Endothelial cell of umbilical vein (primary cell): ENCODE measurements around the gene ARHGEF10L.

ENCODE experiments used
- EZH2 ChIP-seq: IDR thresholded peaks from 2 replicates; pipeline ENCODE4 v1.6.1; 2012; ENCODE audit warnings: borderline replicate concordance, low read depth, mild to moderate bottlenecking, moderate library complexity, low read length, inconsistent platforms; ENCODE audit not compliant: severe bottlenecking
- GATA2 ChIP-seq: IDR thresholded peaks from 2 replicates; pipeline ENCODE4 v1.7.0; 2011; ENCODE audit warnings: low read depth, mild to moderate bottlenecking, moderate library complexity, mixed read lengths, low read length; ENCODE audit not compliant: insufficient read length, insufficient read depth
- JUN ChIP-seq: IDR thresholded peaks from 2 replicates; pipeline ENCODE4 v1.6.1; 2011; ENCODE audit warnings: borderline replicate concordance, low read depth; ENCODE audit not compliant: insufficient read length, insufficient read depth
- MYC ChIP-seq: IDR thresholded peaks from one replicate; pipeline ENCODE4 v1.6.1; 2011; ENCODE audit warnings: mild to moderate bottlenecking, low read depth, low read length
- POLR2A ChIP-seq: IDR thresholded peaks from 2 replicates; pipeline ENCODE4 v1.6.1; 2012; ENCODE audit warnings: low read depth, mild to moderate bottlenecking, control low read depth, low read length
- POLR2AphosphoS5 ChIP-seq: IDR thresholded peaks from 2 replicates; pipeline ENCODE4 v1.6.1; 2012; ENCODE audit warnings: low read depth, mild to moderate bottlenecking, control low read depth, low read length, moderate library complexity; ENCODE audit not compliant: insufficient read depth
- TF ChIP-seq, protein P1 (sequence below), 2 donors: IDR thresholded peaks; 1 replicate in 1 of 2; 2 replicates in 1 of 2; pipeline ENCODE4 v1.5.1; 2011; ENCODE audit warnings: low read length in 2 of 2, mild to moderate bottlenecking in 2 of 2, moderate library complexity in 2 of 2, control low read depth in 1 of 2, inconsistent platforms in 1 of 2, low read depth in 1 of 2; ENCODE audit not compliant: insufficient read depth in 1 of 2; ENCODE audit errors: extremely low read depth in 1 of 2

DNA sequence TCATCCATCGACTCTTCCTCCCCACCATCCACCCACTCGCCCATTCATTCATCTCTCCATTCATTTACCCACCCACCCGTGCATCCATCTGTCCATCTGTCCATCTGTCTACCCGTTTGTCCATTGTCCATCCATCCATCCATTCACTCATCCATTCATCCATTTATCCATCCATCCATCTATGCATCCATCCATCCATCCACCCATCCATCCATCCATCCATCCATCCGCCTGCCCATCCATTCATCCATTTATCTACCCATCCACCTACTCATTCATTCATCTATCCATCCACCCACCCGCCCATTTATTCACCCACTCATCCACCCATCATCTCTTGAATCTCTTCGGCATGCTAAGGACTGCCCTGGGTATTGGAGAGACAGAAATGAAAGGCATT lies 18.5 kb downstream of the ARHGEF10L start:
- TF ChIP-seq, protein P1, sequence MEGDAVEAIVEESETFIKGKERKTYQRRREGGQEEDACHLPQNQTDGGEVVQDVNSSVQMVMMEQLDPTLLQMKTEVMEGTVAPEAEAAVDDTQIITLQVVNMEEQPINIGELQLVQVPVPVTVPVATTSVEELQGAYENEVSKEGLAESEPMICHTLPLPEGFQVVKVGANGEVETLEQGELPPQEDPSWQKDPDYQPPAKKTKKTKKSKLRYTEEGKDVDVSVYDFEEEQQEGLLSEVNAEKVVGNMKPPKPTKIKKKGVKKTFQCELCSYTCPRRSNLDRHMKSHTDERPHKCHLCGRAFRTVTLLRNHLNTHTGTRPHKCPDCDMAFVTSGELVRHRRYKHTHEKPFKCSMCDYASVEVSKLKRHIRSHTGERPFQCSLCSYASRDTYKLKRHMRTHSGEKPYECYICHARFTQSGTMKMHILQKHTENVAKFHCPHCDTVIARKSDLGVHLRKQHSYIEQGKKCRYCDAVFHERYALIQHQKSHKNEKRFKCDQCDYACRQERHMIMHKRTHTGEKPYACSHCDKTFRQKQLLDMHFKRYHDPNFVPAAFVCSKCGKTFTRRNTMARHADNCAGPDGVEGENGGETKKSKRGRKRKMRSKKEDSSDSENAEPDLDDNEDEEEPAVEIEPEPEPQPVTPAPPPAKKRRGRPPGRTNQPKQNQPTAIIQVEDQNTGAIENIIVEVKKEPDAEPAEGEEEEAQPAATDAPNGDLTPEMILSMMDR (IDR thresholded peaks at IDR 0.05; ENCODE audit: extremely low read depth in 1 of 2, insufficient read depth in 1 of 2, low read depth in 1 of 2, low read length in 2 of 2) = no peak
- TF ChIP-seq POLR2A = no peak
- no peak for TF ChIP-seq POLR2AphosphoS5
- TF ChIP-seq EZH2 = no peak
- TF ChIP-seq GATA2 = no peak
- TF ChIP-seq JUN = no peak
- no peak for TF ChIP-seq MYC
